Hepatic stellate cell (primary cell): ENCODE measurements around the gene TSHR.

Source experiments
- DNase-seq: peaks from one replicate; pipeline ENCODE4 v3.0.0; 2011; ENCODE audit warnings: low spot score

The TSHR gene

DNA sequence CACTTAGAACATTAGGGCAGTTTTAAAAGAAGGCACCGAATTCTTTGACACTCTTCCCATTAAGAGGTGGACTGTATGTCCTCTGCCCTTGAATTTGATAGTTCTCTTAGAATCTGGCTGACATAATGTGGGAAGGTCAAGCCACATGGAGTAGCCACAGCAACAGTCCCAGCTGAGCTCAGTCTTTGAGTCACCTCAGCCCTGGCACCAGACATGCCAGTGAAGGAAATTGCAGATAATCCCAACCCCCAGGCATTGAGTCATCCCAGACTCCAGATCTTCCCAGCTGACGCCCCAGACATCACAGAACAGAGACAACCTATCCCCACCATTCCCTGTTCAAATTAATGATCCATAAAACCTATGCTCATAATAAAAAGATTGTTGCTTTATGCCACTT lies 181.9 kb downstream of the TSHR start:
- DNase-seq: peak; percentile 26

- no peak for DNase-seq
Observed at GRCh38 chr14:81138429-81138828, 183.0 kb downstream of the TSHR start.

DNA sequence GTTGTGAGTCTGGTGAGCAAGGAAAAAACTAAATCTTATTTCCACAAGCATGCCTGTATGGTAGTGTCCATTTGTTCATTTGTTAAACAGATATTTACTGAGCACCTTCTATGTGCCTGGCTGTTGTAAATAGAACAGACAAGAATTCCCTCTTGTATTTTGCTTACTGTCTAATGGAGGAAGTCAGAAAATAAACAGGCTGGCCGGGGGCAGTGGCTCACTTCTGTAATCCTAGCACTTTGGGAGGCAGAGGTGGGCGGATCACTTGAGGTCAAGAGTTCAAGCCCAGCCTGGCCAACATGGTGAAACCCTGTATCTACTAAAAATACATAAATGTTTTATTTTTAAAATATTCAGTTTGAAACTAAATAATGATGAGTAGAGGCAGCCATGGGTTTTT lies 186.0 kb downstream of the TSHR start:
- no peak for DNase-seq

DNA sequence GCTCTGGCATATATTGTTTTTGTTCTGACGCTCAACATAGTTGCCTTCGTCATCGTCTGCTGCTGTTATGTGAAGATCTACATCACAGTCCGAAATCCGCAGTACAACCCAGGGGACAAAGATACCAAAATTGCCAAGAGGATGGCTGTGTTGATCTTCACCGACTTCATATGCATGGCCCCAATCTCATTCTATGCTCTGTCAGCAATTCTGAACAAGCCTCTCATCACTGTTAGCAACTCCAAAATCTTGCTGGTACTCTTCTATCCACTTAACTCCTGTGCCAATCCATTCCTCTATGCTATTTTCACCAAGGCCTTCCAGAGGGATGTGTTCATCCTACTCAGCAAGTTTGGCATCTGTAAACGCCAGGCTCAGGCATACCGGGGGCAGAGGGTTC lies 188.4 kb downstream of the TSHR start:
- DNase-seq: no peak

GRCh38 chr14:81144824-81145603 lies 189.6 kb downstream of the TSHR start:
- no peak for DNase-seq

GRCh38 chr14:81147140-81147897 lies 191.9 kb downstream of the TSHR start:
- no peak for DNase-seq

DNA sequence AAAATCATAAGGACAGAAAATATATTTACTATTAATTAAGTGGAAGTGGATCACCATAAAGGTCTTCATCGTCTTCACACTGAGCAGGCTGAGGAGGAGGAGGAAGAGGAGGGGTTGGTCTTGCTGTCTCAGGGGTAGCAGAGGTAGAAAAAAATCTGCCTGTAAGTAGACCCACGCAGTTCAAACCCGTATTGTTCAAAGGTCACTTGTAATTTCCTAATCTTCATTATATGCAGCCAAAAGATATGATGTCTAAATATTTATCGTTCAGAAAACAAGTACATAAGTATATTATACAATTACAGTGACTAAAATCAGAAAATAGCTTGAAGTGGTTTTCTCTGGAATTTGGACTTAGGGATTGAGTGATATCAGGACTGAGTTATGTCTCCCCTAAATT lies 193.2 kb downstream of the TSHR start:
- DNase-seq: no peak

DNA sequence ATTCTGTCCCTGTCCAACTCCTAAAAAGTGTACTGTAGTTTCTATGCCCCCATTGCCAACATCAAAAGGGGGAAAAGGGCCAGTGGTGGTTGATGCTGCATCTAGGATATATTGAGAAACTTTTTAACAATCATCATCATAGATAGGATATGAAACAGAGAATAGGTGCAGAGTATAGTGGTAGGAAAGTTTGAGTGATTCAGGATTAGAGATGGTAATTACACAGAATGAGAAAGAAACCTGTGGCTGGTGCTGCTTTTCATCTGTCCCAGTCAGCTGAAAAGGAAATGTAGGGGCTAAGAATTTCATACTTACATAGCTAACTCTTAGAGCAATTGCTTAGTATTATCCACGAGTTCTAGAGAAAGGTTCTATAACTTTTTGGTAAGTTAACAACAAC lies 197.8 kb downstream of the TSHR start:
- DNase-seq: no peak

GRCh38 chr14:81157431-81157830 lies 202.0 kb downstream of the TSHR start:
- no peak for DNase-seq

DNA sequence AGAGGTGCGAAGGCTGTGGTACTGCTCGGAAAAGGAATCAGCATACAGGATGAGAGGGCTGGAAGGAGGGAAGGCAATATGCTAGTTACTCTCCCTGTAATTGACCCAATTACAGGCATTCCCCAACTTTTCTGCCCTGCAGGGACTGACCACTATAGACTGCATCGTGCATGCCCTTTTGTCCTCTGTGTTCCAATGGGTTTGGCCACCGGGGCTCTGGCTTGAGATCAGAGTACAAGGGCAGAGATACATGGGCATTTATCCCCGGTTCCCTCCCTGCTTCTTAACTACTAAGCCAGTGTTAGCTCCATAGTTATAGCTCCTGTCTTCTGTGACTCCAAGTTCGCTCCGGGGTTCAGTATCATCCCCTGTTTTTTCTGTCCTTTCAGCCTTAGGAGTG lies 205.7 kb downstream of the TSHR start:
- no peak for DNase-seq

- no peak for DNase-seq
Observed at GRCh38 chr14:81161749-81162148, 206.3 kb downstream of the TSHR start.

DNA sequence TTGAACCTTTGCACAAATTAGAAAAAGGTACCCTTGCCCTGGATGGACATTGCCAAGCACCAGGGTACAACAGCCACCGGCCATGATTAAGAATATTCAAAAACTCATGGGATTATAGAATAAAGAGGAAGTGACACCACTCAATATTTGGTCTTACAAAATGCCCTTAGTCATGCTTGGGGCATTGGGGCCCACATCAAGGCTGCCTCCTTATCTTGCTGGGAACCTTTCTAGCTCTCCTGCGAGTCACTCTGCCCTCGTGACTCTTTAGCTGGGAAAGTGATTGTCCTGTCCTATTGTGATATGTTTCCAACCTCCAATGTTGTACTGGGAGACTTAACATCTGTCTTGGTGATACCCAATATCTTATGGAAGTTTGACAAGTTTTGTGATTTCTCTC lies 207.5 kb downstream of the TSHR start:
- no peak for DNase-seq

DNA sequence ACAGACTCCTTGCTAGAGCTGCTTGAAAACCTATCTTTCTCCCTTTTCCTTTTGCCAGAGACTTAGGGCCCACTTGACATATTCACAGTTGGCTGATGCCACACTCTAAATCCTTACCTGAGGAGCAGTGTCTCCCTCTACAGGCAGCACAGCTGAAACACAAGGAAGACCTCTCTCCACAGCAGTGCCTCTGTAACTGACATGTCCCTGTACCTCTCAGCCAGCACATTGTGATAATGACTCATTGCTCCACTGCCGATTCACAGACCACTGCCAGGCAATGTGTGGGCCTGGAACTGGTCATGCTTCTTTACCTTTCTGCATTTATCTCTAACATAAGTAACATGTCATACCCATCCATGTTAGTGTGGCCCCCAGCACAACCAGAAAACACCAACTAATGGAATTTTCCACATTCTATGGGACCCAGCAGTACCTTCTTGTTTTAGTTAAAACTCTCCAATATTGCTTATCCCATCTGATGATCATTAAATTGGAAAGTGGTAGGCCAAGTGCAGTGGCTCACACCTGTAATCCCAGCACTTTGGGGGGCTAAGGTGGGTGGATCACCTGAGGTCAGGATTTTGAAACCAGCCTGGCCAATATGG lies 208.8 kb downstream of the TSHR start:
- DNase-seq: peak; percentile 49

- no peak for DNase-seq
Observed at GRCh38 chr14:81165188-81165587, 209.8 kb downstream of the TSHR start.

- DNase-seq: no peak
Observed at GRCh38 chr14:81166121-81166520, 210.7 kb downstream of the TSHR start.

- DNase-seq: no peak
Observed at GRCh38 chr14:81169267-81169666, 213.8 kb downstream of the TSHR start.

- no peak for DNase-seq
Observed at GRCh38 chr14:81169711-81170103, 214.3 kb downstream of the TSHR start.

GRCh38 chr14:81170104-81170828 lies 214.8 kb downstream of the TSHR start:
- peak; percentile 88 for DNase-seq

GRCh38 chr14:81170829-81171195 lies 215.4 kb downstream of the TSHR start:
- no peak for DNase-seq

DNA sequence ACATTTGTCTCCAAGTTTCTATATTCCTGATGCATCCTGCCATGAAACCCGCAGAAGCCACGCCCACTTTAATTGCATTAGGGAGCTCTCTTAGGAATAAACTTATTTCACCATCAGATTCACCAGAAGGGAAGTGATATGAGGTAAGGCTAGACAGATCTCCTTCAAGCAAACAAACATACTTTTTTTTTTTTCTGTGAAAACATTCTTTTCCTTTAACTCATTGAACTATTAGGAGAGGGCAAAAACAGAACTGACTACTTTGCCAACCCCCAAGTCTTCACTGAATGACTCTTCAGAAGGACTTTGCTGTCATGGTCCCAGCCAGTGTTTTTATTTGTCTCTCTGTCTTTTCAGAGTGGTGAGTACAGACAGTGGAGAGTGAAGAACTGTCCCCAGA lies 216.9 kb downstream of the TSHR start:
- DNase-seq: peak; percentile 35

- no peak for DNase-seq
Observed at GRCh38 chr14:81172881-81173280, 217.5 kb downstream of the TSHR start.

- no peak for DNase-seq
Observed at GRCh38 chr14:81176241-81176640, 220.8 kb downstream of the TSHR start.

DNA sequence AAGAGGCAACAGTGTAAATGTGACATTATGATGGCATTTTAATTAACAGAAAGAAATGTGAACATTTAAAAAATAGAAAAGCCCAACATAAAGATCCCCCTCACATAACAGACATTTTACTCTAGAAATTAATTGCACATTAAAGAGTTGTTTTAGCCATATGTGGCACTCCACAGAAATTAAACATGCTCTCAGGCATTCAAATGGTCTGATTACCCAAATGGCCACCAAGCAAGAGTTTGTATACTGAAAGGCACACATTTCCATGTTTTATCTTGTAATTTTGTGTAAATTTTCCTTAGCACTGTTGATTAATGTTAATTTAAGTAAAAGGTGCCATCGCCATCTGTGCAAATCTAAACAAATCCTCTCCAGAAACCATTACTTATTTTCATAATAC lies 221.8 kb downstream of the TSHR start:
- DNase-seq: no peak
